Measurements from ENCODE around the gene SLC17A6. TPM values are rescaled to one million over a fixed set of nuclear protein-coding genes. Genes with fewer than 3 reads are reported as not detected.

SLC17A6 gene
- total and polyA plus RNA-seq, 2 donors (not counting 1 experiment from before 2014, with no cell fraction given): not detected

GRCh38 chr11:22407267-22407666 lies 69.1 kb downstream of the SLC17A6 start:
- ChIA-PET POLR2A (no interaction called here), CTCF (no interaction called here)
- Histone ChIP-seq H3K9me3 (ENCODE audit: control extremely low read depth in 1 of 3, control insufficient read depth in 2 of 3, insufficient read depth in 1 of 3, low read length in 2 of 3) (no peaks in the 10 kb centered on the region), H2AFZ (ENCODE audit: insufficient read depth, low read depth, low read length, poor library complexity, severe bottlenecking) (no peak overlapping the region), H3K36me3 (replicated peaks in 1 of 2; ENCODE audit: control extremely low read depth in 1 of 2, control insufficient read depth in 1 of 2, extremely low read depth in 1 of 2, insufficient read depth in 2 of 2, low read length in 1 of 2) (no peaks in the 10 kb centered on the region), H3K4me2 (replicated peaks; ENCODE audit: low read depth, low read length, poor library complexity, severe bottlenecking) (no peak overlapping the region), H3K79me2 (ENCODE audit: control insufficient read depth, insufficient read depth, low read length) (no peaks in the 10 kb centered on the region), H3K4me1 (ENCODE audit: control insufficient read depth in 2 of 2, insufficient read depth in 2 of 2, low read length in 2 of 2) (no peaks in the 10 kb centered on the region), H3K9ac (ENCODE audit: low read length) (no peak overlapping the region), H3K4me3 (ENCODE audit: control extremely low read depth in 1 of 5, extremely low read depth in 1 of 5, insufficient read depth in 1 of 5, low read depth in 2 of 5, low read length in 4 of 5) (no peak overlapping the region), H3K27ac (ENCODE audit: low read length in 2 of 2) (no peak overlapping the region), H4K20me1 (ENCODE audit: control insufficient read depth, insufficient read depth, low read length, poor library complexity, severe bottlenecking) (no peaks in the 10 kb centered on the region), H3K27me3 (replicated peaks in 1 of 4; ENCODE audit: control extremely low read depth in 1 of 4, control insufficient read depth in 3 of 4, insufficient read depth in 4 of 4, low read length in 3 of 4) (no peaks in the 10 kb centered on the region)
- no peaks in the 10 kb centered on the region for H3K4me1 Mint-ChIP-seq
- no CpG with 5 or more reads among the region's 1 CpG for WGBS (ENCODE audit: insufficient coverage)
- no peaks in the 10 kb centered on the region for H3K27me3 Mint-ChIP-seq
- TF ChIP-seq EZH2 (IDR thresholded peaks at IDR 0.05; ENCODE audit: borderline replicate concordance, insufficient read depth, low read depth, low read length, poor library complexity, severe bottlenecking): no peak
- no peaks in the 10 kb centered on the region for H3K9me3 Mint-ChIP-seq (ENCODE audit: insufficient read depth)
- ATAC-seq (ENCODE audit: low read depth): no peak
- H3K27ac Mint-ChIP-seq: no peak overlapping the region
- H3K4me3 Mint-ChIP-seq: no peak overlapping the region
- no peak for DNase-seq
- intact Hi-C loops (cut with micrococcal nuclease): no loop called here

- H2AFZ ChIP-seq (ENCODE audit: insufficient read depth, low read depth, low read length, poor library complexity, severe bottlenecking): no peak overlapping the region
- no peaks in the 10 kb centered on the region for H3K79me2 ChIP-seq (ENCODE audit: control insufficient read depth, insufficient read depth, low read length)
- no peaks in the 10 kb centered on the region for H3K36me3 ChIP-seq (replicated peaks in 1 of 2; ENCODE audit: control extremely low read depth in 1 of 2, control insufficient read depth in 1 of 2, extremely low read depth in 1 of 2, insufficient read depth in 2 of 2, low read length in 1 of 2)
- no peaks in the 10 kb centered on the region for H3K9me3 ChIP-seq (ENCODE audit: control extremely low read depth in 1 of 3, control insufficient read depth in 2 of 3, insufficient read depth in 1 of 3, low read length in 2 of 3)
- H3K4me3 ChIP-seq (ENCODE audit: control extremely low read depth in 1 of 5, extremely low read depth in 1 of 5, insufficient read depth in 1 of 5, low read depth in 2 of 5, low read length in 4 of 5): no peak overlapping the region
- no peaks in the 10 kb centered on the region for H3K4me1 ChIP-seq (ENCODE audit: control insufficient read depth in 2 of 2, insufficient read depth in 2 of 2, low read length in 2 of 2)
- TF ChIP-seq EZH2 (IDR thresholded peaks at IDR 0.05; ENCODE audit: borderline replicate concordance, insufficient read depth, low read depth, low read length, poor library complexity, severe bottlenecking) (no peak), CTCF (IDR thresholded peaks at IDR 0.05) (no peak)
- intact Hi-C loops (cut with micrococcal nuclease): no loop called here
- ATAC-seq (ENCODE audit: low read depth) (no peak), DNase-seq (no peak)
- no peak overlapping the region for H3K9ac ChIP-seq (ENCODE audit: low read length)
- H4K20me1 ChIP-seq (ENCODE audit: control insufficient read depth, insufficient read depth, low read length, poor library complexity, severe bottlenecking): no peaks in the 10 kb centered on the region
- no peaks in the 10 kb centered on the region for H3K27me3 Mint-ChIP-seq
- H3K9me3 Mint-ChIP-seq (ENCODE audit: insufficient read depth): no peaks in the 10 kb centered on the region
- H3K27me3 ChIP-seq (replicated peaks in 1 of 4; ENCODE audit: control extremely low read depth in 1 of 4, control insufficient read depth in 3 of 4, insufficient read depth in 4 of 4, low read length in 3 of 4): no peaks in the 10 kb centered on the region
- no peak overlapping the region for H3K27ac ChIP-seq (ENCODE audit: low read length in 2 of 2)
- no peak overlapping the region for H3K27ac Mint-ChIP-seq
- H3K4me1 Mint-ChIP-seq: no peaks in the 10 kb centered on the region
- POLR2A ChIA-PET: no interaction called here
- H3K4me3 Mint-ChIP-seq: no peak overlapping the region
- WGBS (ENCODE audit: insufficient coverage): 81% methylated on average over 2 of the region's 2 CpGs
- CTCF ChIA-PET: no interaction called here
- H3K4me2 ChIP-seq (replicated peaks; ENCODE audit: low read depth, low read length, poor library complexity, severe bottlenecking): no peak overlapping the region
These were observed 69.7 kb downstream of the SLC17A6 start for GRCh38 chr11:22407921-22408320.
